HG03135 (cell line): ENCODE data around the gene ITGA8.

ENCODE experiments used
- ATAC-seq: cut with Tn5 transposase; IDR thresholded peaks from one replicate; pipeline ENCODE4 v1.9.1; 2021; ENCODE audit warnings: mild to moderate bottlenecking, moderate library complexity; ENCODE audit not compliant: unreplicated experiment

The ITGA8 gene

GRCh38 chr10:15737656-15738055 is 17.9 kb upstream of the ITGA8 start:
- no peak for ATAC-seq

- no peak for ATAC-seq
These were observed 16.0 kb upstream of the ITGA8 start for GRCh38 chr10:15735763-15736162.

GRCh38 chr10:15730341-15730740 is 10.6 kb upstream of the ITGA8 start:
- no peak for ATAC-seq

- ATAC-seq, result no peak
These were observed 10.2 kb upstream of the ITGA8 start for GRCh38 chr10:15729890-15730289.

GRCh38 chr10:15726042-15726441 is 6.3 kb upstream of the ITGA8 start:
- ATAC-seq, result no peak

GRCh38 chr10:15725603-15726002 is 5.9 kb upstream of the ITGA8 start:
- no peak for ATAC-seq

GRCh38 chr10:15724683-15725082 is 5.0 kb upstream of the ITGA8 start:
- ATAC-seq, result no peak

GRCh38 chr10:15723803-15724202 is 4.1 kb upstream of the ITGA8 start:
- no peak for ATAC-seq

- ATAC-seq, result no peak
These were observed 1.0 kb upstream of the ITGA8 start for GRCh38 chr10:15720635-15721287.

- no peak for ATAC-seq
These were observed 448 bp downstream of the ITGA8 start for GRCh38 chr10:15719049-15719898.

- ATAC-seq, result no peak
These were observed 1.1 kb downstream of the ITGA8 start for GRCh38 chr10:15718694-15719048.

- ATAC-seq, result no peak
These were observed 4.0 kb downstream of the ITGA8 start for GRCh38 chr10:15715619-15716227.

- no peak for ATAC-seq
These were observed 4.9 kb downstream of the ITGA8 start for GRCh38 chr10:15714847-15715246.

- no peak for ATAC-seq
These were observed 6.8 kb downstream of the ITGA8 start for GRCh38 chr10:15712883-15713282.

GRCh38 chr10:15710455-15710854 is 9.3 kb downstream of the ITGA8 start:
- no peak for ATAC-seq

- no peak for ATAC-seq
These were observed 14.4 kb downstream of the ITGA8 start for GRCh38 chr10:15705298-15705697.

- no peak for ATAC-seq
These were observed 15.1 kb downstream of the ITGA8 start for GRCh38 chr10:15704581-15704968.

GRCh38 chr10:15703944-15704580 is 15.7 kb downstream of the ITGA8 start:
- ATAC-seq, result no peak

- ATAC-seq, result no peak
These were observed 16.4 kb downstream of the ITGA8 start for GRCh38 chr10:15703151-15703880.

- no peak for ATAC-seq
These were observed 19.5 kb downstream of the ITGA8 start for GRCh38 chr10:15700078-15700674.

- ATAC-seq, result no peak
These were observed 23.9 kb downstream of the ITGA8 start for GRCh38 chr10:15695852-15696251.
